ENCODE data around the gene ATAD2B. TPM values are rescaled to one million over a fixed set of nuclear protein-coding genes. Genes with fewer than 3 reads are reported as not detected.

ATAD2B gene
- total and polyA plus RNA-seq, 2 donors (not counting 1 experiment from before 2014, with no cell fraction given), result 3.6 to 11.4 TPM

DNA sequence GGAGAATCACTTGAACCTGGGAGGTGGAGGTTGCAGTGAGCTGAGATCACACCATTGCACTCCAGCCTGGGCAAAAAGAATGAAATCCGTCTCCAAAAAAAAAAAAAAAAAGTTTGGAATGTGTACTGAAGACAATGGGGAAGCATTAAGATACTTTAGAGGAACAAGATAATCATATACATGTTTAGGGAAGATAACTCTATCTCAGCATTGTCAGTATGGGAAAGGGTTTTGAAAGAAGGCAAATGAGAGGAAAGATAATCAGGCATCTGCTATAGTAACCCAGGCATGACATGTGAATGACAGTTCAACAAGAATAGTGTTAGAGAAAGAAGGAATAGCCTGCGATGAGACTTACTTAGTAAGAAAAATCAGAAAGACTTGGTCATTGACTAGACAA, 112.0 kb downstream of the ATAD2B start:
- DNase-seq (ENCODE audit: low read depth in 2 of 2), result no peak
- H3K9me3 ChIP-seq (ENCODE audit: control insufficient read depth, insufficient read depth, low read depth, low read length), result no peaks in the 10 kb centered on the region
- H2AFZ ChIP-seq (ENCODE audit: low read length), result no peak overlapping the region
- no peaks in the 10 kb centered on the region for H4K20me1 ChIP-seq (ENCODE audit: control insufficient read depth, extremely low read depth, insufficient read depth, low read length)
- no peak overlapping the region for H3K4me2 ChIP-seq (ENCODE audit: extremely low read depth, insufficient read depth, low read length)
- H3K79me2 ChIP-seq (ENCODE audit: control insufficient read depth, insufficient read depth, low read length), result no peaks in the 10 kb centered on the region
- no peak overlapping the region for H3K9ac ChIP-seq (ENCODE audit: insufficient read depth, low read length)
- no peaks in the 10 kb centered on the region for H3K4me1 ChIP-seq (ENCODE audit: control insufficient read depth, extremely low read depth, insufficient read depth, low read length)
- TF ChIP-seq CTCF (conservative IDR thresholded peaks at IDR 0.05 in 1 of 2, IDR thresholded peaks at IDR 0.05 in 1 of 2; ENCODE audit: low read depth in 1 of 2, low read length in 2 of 2) (no peak), EZH2 (IDR thresholded peaks at IDR 0.05; ENCODE audit: low read length, missing control alignments) (no peak)
- no peak overlapping the region for H3K27ac ChIP-seq (ENCODE audit: insufficient read depth, low read length)
- no peak overlapping the region for H3K4me3 ChIP-seq (replicated peaks in 1 of 4; ENCODE audit: control extremely low read depth in 1 of 4, insufficient read depth in 1 of 4, low read depth in 3 of 4, low read length in 4 of 4)
- H3K36me3 ChIP-seq (ENCODE audit: control insufficient read depth, insufficient read depth, low read length), result no peaks in the 10 kb centered on the region
- no peaks in the 10 kb centered on the region for H3K27me3 ChIP-seq (ENCODE audit: control insufficient read depth, insufficient read depth, low read length)

GRCh38 chr2:23813438-23813837, 113.5 kb downstream of the ATAD2B start:
- no peak overlapping the region for H3K4me2 ChIP-seq (ENCODE audit: extremely low read depth, insufficient read depth, low read length)
- TF ChIP-seq CTCF (conservative IDR thresholded peaks at IDR 0.05 in 1 of 2, IDR thresholded peaks at IDR 0.05 in 1 of 2; ENCODE audit: low read depth in 1 of 2, low read length in 2 of 2) (no peak), EZH2 (IDR thresholded peaks at IDR 0.05; ENCODE audit: low read length, missing control alignments) (no peak)
- H3K9me3 ChIP-seq (ENCODE audit: control insufficient read depth, insufficient read depth, low read depth, low read length), result no peaks in the 10 kb centered on the region
- H3K79me2 ChIP-seq (ENCODE audit: control insufficient read depth, insufficient read depth, low read length), result no peaks in the 10 kb centered on the region
- no peak overlapping the region for H3K27ac ChIP-seq (ENCODE audit: insufficient read depth, low read length)
- DNase-seq (ENCODE audit: low read depth in 2 of 2), result no peak
- no peaks in the 10 kb centered on the region for H3K4me1 ChIP-seq (ENCODE audit: control insufficient read depth, extremely low read depth, insufficient read depth, low read length)
- H3K4me3 ChIP-seq (replicated peaks in 1 of 4; ENCODE audit: control extremely low read depth in 1 of 4, insufficient read depth in 1 of 4, low read depth in 3 of 4, low read length in 4 of 4), result no peak overlapping the region
- no peaks in the 10 kb centered on the region for H3K27me3 ChIP-seq (ENCODE audit: control insufficient read depth, insufficient read depth, low read length)
- H2AFZ ChIP-seq (ENCODE audit: low read length), result no peak overlapping the region
- H3K9ac ChIP-seq (ENCODE audit: insufficient read depth, low read length), result no peak overlapping the region
- H3K36me3 ChIP-seq (ENCODE audit: control insufficient read depth, insufficient read depth, low read length), result no peaks in the 10 kb centered on the region
- H4K20me1 ChIP-seq (ENCODE audit: control insufficient read depth, extremely low read depth, insufficient read depth, low read length), result no peaks in the 10 kb centered on the region

GRCh38 chr2:23809150-23809549, 117.8 kb downstream of the ATAD2B start:
- H3K36me3 ChIP-seq (ENCODE audit: control insufficient read depth, insufficient read depth, low read length), result no peaks in the 10 kb centered on the region
- DNase-seq (ENCODE audit: low read depth in 2 of 2), result no peak

More at GRCh38 chr2:23809150-23809549, 117.8 kb downstream of the ATAD2B start:
- Histone ChIP-seq H3K4me3 (replicated peaks in 1 of 4; ENCODE audit: control extremely low read depth in 1 of 4, insufficient read depth in 1 of 4, low read depth in 3 of 4, low read length in 4 of 4) (no peak overlapping the region), H2AFZ (ENCODE audit: low read length) (no peak overlapping the region), H4K20me1 (ENCODE audit: control insufficient read depth, extremely low read depth, insufficient read depth, low read length) (no peaks in the 10 kb centered on the region), H3K9me3 (ENCODE audit: control insufficient read depth, insufficient read depth, low read depth, low read length) (no peaks in the 10 kb centered on the region), H3K27me3 (ENCODE audit: control insufficient read depth, insufficient read depth, low read length) (no peaks in the 10 kb centered on the region), H3K9ac (ENCODE audit: insufficient read depth, low read length) (no peak overlapping the region), H3K4me1 (ENCODE audit: control insufficient read depth, extremely low read depth, insufficient read depth, low read length) (peaks cover under 1% of the 10 kb centered on the region), H3K27ac (ENCODE audit: insufficient read depth, low read length) (no peak overlapping the region), H3K79me2 (ENCODE audit: control insufficient read depth, insufficient read depth, low read length) (no peaks in the 10 kb centered on the region), H3K4me2 (ENCODE audit: extremely low read depth, insufficient read depth, low read length) (no peak overlapping the region)
- TF ChIP-seq CTCF (conservative IDR thresholded peaks at IDR 0.05 in 1 of 2, IDR thresholded peaks at IDR 0.05 in 1 of 2; ENCODE audit: low read depth in 1 of 2, low read length in 2 of 2) (no peak), EZH2 (IDR thresholded peaks at IDR 0.05; ENCODE audit: low read length, missing control alignments) (no peak)

All from fibroblast of lung (primary cell).